Measurements from ENCODE around the gene LTBP2.

Gene LTBP2

GRCh38 chr14:74592476-74593201 is 19.4 kb downstream of the LTBP2 start:
- peak in 6 of 58 donors; percentile 6 to 32 (median 16) for DNase-seq

- DNase-seq, result no peak
Measured at GRCh38 chr14:74591899-74592298, 20.1 kb downstream of the LTBP2 start.

- DNase-seq, result no peak
Measured at GRCh38 chr14:74591394-74591793, 20.6 kb downstream of the LTBP2 start.

- no peak for DNase-seq
Measured at GRCh38 chr14:74589291-74589879, 22.7 kb downstream of the LTBP2 start.

GRCh38 chr14:74587363-74587707 is 24.7 kb downstream of the LTBP2 start:
- DNase-seq, result no peak

GRCh38 chr14:74586681-74587362 is 25.2 kb downstream of the LTBP2 start:
- no peak for DNase-seq

GRCh38 chr14:74585406-74586335 is 26.4 kb downstream of the LTBP2 start:
- DNase-seq, result no peak

GRCh38 chr14:74584951-74585350 is 27.1 kb downstream of the LTBP2 start:
- DNase-seq, result no peak

- DNase-seq, result no peak
Measured at GRCh38 chr14:74583689-74584434, 28.2 kb downstream of the LTBP2 start.

GRCh38 chr14:74582910-74583581 is 29.0 kb downstream of the LTBP2 start:
- DNase-seq, result no peak

GRCh38 chr14:74580275-74580672 is 31.8 kb downstream of the LTBP2 start:
- no peak for DNase-seq

- no peak for DNase-seq
Measured at GRCh38 chr14:74579447-74580274, 32.4 kb downstream of the LTBP2 start.

- DNase-seq, result no peak
Measured at GRCh38 chr14:74578479-74578878, 33.6 kb downstream of the LTBP2 start.

- DNase-seq, result no peak
Measured at GRCh38 chr14:74577948-74578275, 34.1 kb downstream of the LTBP2 start.

GRCh38 chr14:74577247-74577947 is 34.6 kb downstream of the LTBP2 start:
- no peak for DNase-seq

GRCh38 chr14:74575936-74576335 is 36.1 kb downstream of the LTBP2 start:
- no peak for DNase-seq

- DNase-seq, result peak in 1 of 58 donors; percentile 18
Measured at GRCh38 chr14:74575507-74575906, 36.5 kb downstream of the LTBP2 start.

GRCh38 chr14:74574706-74575105 is 37.3 kb downstream of the LTBP2 start:
- DNase-seq, result no peak

GRCh38 chr14:74574090-74574433 is 38.0 kb downstream of the LTBP2 start:
- DNase-seq, result no peak

All from anterior cingulate cortex (tissue), 58 donors.